Muscle of leg (tissue), 11 donors: ENCODE measurements around the gene TCEANC2. TPM values are rescaled to one million over a fixed set of nuclear protein-coding genes. Genes with fewer than 3 reads are reported as not detected.

ENCODE experiments used
- DNase-seq: peaks from one replicate; pipeline ENCODE4 v3.0.0; 2013
- H3K27ac ChIP-seq: one replicate; pipeline ENCODE4 v1.5.1; 2013; ENCODE audit warnings: mild to moderate bottlenecking, low read length, control low read depth
- H3K27me3 ChIP-seq: one replicate; pipeline ENCODE4 v1.6.1; 2013; ENCODE audit warnings: low read length; ENCODE audit not compliant: control insufficient read depth, insufficient read depth
- H3K36me3 ChIP-seq: one replicate; pipeline ENCODE4 v1.6.1; 2013; ENCODE audit warnings: low read length; ENCODE audit not compliant: control insufficient read depth, insufficient read depth
- H3K4me1 ChIP-seq: one replicate; pipeline ENCODE4 v1.6.1; 2013; ENCODE audit warnings: low read length; ENCODE audit not compliant: control insufficient read depth, insufficient read depth
- H3K4me3 ChIP-seq: one replicate; pipeline ENCODE4 v1.5.1; 2013; ENCODE audit warnings: low read length, control low read depth
- H3K9me3 ChIP-seq: replicated peaks from 2 replicates; pipeline ENCODE4 v1.6.1; 2013; ENCODE audit warnings: low read depth, low read length; ENCODE audit not compliant: control insufficient read depth
- WGBS: methylation state at CpG from one replicate; pipeline ENCODE4 v1.1.5; 2013; ENCODE audit warnings: missing lambda C conversion rate; ENCODE audit not compliant: insufficient coverage; 5-methylcytosine and 5-hydroxymethylcytosine counted together
- polyA plus RNA-seq, 8 donors: library from polyadenylated mRNA; unstranded; fragments of 120-200 nt; gene quantifications; one replicate each; pipeline versions ENCODE4 v1.2.1 to v1.2.3, GENCODE V29; 2013; ENCODE audit warnings: inconsistent platforms in 1 of 8, low replicate concordance in 1 of 8; ENCODE audit not compliant: insufficient read length in 8 of 8, insufficient read depth in 1 of 8
- total RNA-seq: library from RNA; stranded (reverse); fragments of 120-200 nt; gene quantifications from one replicate; pipeline ENCODE4 v1.2.4, GENCODE V29; 2013

The TCEANC2 gene
- total and polyA plus RNA-seq, 9 donors = 4.0 to 6.2 (median 4.8) TPM

DNA sequence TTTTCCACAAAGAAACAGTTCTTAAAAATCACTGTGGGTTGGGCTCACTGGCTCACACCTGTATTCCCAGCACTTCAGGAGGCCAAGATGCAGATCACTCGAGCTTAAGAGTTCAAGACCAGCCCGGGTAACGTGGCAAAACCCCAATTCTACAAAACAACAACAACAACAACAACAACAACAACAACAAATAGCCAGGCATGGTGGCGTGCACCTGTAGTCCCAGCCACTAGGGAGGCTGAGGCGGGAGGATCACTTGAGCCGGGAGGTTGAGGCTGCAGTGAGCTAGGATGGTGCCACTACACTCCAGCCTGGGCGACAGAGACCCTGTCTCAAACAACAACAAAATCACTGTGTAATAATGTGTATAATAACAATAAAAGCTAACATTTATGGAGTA lies 58.6 kb downstream of the TCEANC2 start:
- H3K9me3 ChIP-seq = no peaks in the 10 kb centered on the region
- no peaks in the 10 kb centered on the region for H3K4me1 ChIP-seq
- WGBS = 92% methylated on average over 2 of the region's 7 CpGs
- no peak for DNase-seq
- no peak overlapping the region for H3K27ac ChIP-seq
- H3K27me3 ChIP-seq = no peaks in the 10 kb centered on the region
- H3K36me3 ChIP-seq = no peaks in the 10 kb centered on the region
- H3K4me3 ChIP-seq = no peak overlapping the region

DNA sequence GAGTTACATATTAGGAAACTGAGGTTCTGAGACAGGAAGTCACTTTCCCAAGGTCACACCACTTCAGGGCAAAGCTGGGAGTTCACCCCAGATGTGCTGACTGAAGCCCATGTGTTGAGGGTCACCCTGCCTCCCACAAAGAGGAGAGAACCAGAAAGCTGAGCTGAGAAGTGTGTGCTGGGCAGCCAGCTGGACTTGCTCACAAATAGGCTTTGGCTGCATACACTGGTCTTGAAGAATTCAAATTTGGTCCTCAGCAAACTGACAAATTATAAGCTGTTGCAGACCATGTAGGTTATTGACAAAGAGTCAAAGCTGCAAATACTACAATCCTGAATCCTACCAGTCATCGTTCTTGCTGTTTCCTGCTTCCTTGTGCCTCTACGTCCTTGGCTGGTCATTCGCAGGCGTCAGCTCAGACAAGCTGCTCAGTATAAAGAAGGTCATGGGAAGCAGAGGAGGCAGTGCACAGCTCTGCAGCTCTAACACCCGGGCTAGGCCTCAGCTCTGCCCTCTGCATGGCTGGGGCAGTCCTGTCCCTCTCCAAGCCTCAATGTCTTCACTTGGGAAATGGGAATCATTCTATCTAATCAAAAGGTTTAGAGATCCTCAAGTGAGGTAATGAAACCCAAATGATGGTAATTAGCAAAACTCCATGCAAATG lies 59.4 kb downstream of the TCEANC2 start:
- 67% methylated on average over 4 of the region's 5 CpGs for WGBS
- DNase-seq = no peak
- H3K9me3 ChIP-seq = no peaks in the 10 kb centered on the region

DNA sequence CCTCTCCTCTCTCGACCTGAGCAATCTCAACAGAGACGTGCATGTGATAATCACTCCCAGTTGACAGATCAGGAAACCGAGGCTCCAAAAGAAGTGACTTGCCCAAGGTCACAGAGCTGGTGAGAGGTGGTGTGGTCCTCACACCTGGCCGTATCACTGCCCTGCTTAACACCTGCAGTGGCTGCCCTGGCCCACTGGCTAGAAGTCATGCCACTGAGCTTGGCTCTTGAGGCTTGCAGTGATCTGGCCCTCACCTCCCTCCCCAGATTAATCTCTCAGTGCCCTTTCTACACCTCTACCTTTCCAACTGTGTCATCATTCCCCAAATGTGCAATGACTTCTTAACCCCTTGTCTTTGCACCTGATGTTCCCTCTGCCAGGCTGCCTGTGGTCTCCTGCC lies 60.6 kb downstream of the TCEANC2 start:
- Histone ChIP-seq H3K36me3 (no peaks in the 10 kb centered on the region), H3K4me1 (no peaks in the 10 kb centered on the region), H3K27ac (no peak overlapping the region), H3K9me3 (no peaks in the 10 kb centered on the region), H3K27me3 (no peaks in the 10 kb centered on the region), H3K4me3 (no peak overlapping the region)
- DNase-seq = no peak
- WGBS = 83% methylated on average over 2 of the region's 4 CpGs

More for the DNA sequence above, 59.4 kb downstream of the TCEANC2 start:
- no peak overlapping the region for H3K27ac ChIP-seq
- no peak overlapping the region for H3K4me3 ChIP-seq
- H3K36me3 ChIP-seq = no peaks in the 10 kb centered on the region
- no peaks in the 10 kb centered on the region for H3K4me1 ChIP-seq
- H3K27me3 ChIP-seq = no peaks in the 10 kb centered on the region

DNA sequence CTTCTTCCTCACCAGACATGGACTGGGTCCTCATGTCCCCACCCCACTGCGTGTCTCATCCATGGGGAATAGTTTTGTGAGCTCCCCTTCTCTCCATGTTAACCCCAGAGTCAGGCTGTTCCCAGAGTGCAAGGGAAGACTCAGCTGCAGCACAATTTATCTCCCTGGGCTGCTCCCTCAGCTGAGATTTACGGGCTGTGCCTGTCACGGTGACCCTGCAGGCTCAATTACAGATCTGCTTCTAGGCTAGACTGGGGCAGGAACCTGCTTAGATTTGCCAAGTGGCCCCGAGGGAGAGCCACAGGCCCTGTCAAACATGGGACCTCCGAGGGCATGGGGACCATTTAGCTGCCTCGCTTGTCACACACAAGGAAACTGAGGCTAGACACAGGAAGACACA lies 61.5 kb downstream of the TCEANC2 start:
- Histone ChIP-seq H3K9me3 (no peaks in the 10 kb centered on the region), H3K4me1 (no peaks in the 10 kb centered on the region), H3K27ac (no peak overlapping the region), H3K27me3 (no peaks in the 10 kb centered on the region), H3K36me3 (no peaks in the 10 kb centered on the region), H3K4me3 (no peak overlapping the region)
- DNase-seq = no peak
- 20% methylated on average over 3 of the region's 6 CpGs for WGBS

DNA sequence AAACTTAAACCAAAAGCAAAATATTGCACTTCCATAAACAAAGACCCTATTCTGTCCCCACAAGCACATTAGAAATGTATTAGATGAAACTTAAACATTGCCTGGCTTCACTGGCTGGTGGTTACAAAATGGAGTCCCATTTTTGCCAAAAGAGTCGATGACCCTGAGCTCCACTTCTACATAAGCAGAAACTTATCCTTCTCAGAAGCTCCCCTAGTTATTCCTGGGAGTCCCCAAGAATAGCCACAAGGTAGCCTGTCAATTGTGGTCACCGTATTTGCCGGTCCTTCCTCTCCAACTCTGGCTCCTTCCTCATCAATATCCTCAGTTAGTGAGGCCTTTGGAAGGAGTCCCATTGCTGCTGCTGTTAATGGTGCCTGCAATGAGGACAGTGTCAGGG lies 62.1 kb downstream of the TCEANC2 start:
- Histone ChIP-seq H3K4me3 (no peak overlapping the region), H3K27me3 (no peaks in the 10 kb centered on the region), H3K4me1 (no peaks in the 10 kb centered on the region), H3K36me3 (no peaks in the 10 kb centered on the region), H3K9me3 (no peaks in the 10 kb centered on the region), H3K27ac (no peak overlapping the region)
- WGBS = 74% methylated on average over 3 of the region's 3 CpGs
- DNase-seq = no peak

DNA sequence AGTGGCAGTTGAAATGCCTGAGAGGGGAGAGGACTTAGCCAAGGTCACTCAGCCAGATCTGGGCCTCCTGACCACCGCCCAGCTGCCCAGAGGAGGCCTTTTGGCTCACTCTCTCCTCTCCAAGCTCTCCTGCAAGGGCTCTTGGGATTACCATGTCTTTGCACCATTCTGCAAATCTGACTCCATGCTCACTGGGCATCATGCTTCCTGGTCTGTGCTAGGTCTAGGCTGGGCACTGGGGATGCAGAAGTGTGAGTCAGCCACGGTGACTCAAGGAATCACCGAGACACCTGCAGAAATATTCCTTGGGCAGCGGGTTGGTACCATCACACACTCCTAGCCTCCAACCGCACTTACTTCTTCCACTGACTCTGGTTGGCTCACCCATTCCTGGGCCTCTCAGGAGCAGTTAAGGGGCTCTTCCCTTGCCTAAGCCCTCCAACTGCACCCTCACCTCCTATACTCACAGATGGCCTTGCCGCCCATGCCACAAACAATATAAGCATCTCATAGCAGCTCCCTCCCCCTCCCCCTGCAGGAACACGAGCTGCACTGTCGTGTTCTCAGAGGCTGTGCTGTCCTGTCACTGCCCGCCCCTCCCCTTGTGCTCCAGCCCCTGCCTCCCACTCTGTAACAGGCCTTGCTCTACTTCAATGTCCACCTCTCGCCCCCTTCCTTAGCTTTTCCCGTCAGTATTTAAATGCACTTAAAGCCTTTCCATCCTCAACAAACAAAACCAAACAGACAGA lies 64.6 kb downstream of the TCEANC2 start:
- Histone ChIP-seq H3K4me3 (no peak overlapping the region), H3K27me3 (peaks cover 14% of the 10 kb centered on the region), H3K9me3 (no peaks in the 10 kb centered on the region), H3K4me1 (peaks cover 14% of the 10 kb centered on the region), H3K27ac (no peak overlapping the region), H3K36me3 (no peaks in the 10 kb centered on the region)
- 67% methylated on average over 11 of the region's 11 CpGs for WGBS
- DNase-seq = no peak

DNA sequence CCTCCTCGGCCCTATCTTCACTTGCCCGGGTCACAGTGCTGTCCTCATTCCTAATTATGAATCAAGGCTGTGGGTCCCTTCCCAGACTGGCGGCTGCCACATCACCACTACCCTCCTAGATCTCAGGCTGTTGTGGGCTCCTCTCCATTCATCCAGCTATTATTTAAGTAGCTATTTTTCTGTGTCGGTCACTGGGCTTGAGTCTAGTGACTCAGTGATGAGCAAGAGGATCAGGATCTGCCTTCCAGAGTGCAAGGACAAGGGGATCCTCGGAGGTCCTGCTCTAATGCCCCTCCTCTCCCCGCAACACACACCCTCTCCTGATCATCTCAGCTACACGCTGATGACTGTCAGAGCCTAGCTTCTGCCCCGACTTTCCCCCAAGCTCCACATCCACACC lies 65.3 kb downstream of the TCEANC2 start:
- DNase-seq = no peak
- Histone ChIP-seq H3K36me3 (no peaks in the 10 kb centered on the region), H3K4me1 (peaks cover 14% of the 10 kb centered on the region), H3K27ac (no peak overlapping the region), H3K4me3 (no peak overlapping the region), H3K27me3 (peaks cover 14% of the 10 kb centered on the region), H3K9me3 (no peaks in the 10 kb centered on the region)
- WGBS = 69% methylated on average over 6 of the region's 8 CpGs

DNA sequence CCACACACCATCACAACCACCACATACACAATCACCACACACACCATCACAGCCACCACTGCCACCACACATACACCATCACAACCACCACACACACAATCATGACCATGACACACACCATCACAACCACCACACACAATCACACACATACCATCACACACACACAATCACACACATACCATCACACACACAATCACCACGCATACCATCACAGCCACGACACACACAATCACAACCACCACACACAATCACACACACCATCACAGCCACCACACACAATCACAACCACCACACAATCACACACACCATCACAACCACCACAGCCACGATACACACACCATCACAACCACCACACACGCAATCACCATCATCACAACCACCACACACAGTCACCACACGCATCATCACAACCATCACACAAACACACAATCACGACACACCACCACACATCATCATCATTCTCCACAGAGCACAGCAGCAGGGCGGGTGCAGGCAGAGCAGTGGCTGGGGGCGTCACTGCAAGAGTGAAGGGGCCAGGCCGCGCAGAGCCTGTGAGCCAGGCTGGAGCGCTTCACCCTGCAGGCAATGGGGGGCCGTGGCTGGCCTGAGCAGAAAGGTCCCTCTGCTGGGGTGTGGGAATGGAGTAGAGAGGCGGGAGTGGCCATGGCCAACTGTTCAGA lies 66.8 kb downstream of the TCEANC2 start:
- Histone ChIP-seq H3K4me3 (no peak overlapping the region), H3K4me1 (peaks cover 14% of the 10 kb centered on the region), H3K36me3 (no peaks in the 10 kb centered on the region), H3K27me3 (peaks cover 14% of the 10 kb centered on the region), H3K9me3 (no peaks in the 10 kb centered on the region), H3K27ac (no peak overlapping the region)
- DNase-seq = no peak
- WGBS = 95% methylated on average over 12 of the region's 13 CpGs

DNA sequence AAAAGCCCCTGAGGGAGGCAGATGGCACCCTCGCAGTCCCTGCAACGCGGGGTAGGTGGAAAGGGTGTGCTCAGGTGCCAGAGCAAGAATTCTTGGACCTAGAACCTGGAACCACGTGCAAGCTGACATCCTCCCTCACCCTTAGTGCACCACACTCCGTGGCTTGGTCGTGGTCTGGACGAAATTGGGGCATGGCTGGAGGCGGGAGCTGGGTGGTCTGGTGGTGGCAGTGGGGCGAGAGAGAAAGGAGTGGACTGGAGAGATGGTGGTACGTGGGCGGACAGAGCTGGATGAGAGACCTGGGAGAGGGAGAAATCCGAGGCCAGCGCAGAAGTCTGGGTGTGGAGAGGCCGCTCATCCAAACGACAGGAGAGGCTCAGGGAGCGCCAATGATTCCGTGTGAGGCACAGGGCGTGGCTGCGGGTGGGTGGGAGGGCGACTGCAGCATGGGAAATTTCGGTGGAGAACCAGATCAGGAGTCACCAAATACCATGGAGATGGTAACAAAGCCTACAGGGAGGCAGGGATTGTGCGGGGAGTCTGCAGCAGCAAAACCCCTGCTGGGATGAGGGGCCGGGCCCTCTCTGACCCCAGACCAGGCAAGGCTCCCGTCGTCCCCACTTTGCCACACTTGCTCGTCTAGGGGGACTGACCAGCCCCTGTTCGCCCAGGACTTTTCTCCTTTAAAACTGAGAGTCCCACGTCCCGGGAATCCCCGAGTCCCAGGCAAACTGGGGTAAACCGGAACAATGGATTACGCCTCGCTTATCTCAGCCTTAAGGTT lies 67.5 kb downstream of the TCEANC2 start:
- H3K4me1 ChIP-seq = peaks cover 14% of the 10 kb centered on the region
- H3K27ac ChIP-seq = no peak overlapping the region
- H3K36me3 ChIP-seq = no peaks in the 10 kb centered on the region
- H3K4me3 ChIP-seq = no peak overlapping the region
- 50% methylated on average over 28 of the region's 33 CpGs for WGBS
- H3K9me3 ChIP-seq = no peaks in the 10 kb centered on the region
- no peak for DNase-seq
- H3K27me3 ChIP-seq = peaks cover 14% of the 10 kb centered on the region
